Choroid plexus epithelial cell (primary cell): Measurements from ENCODE around the gene GRIK2.

Experiments used
- DNase-seq: peaks from one replicate; pipeline ENCODE4 v3.0.0-alpha.2; 2010; ENCODE audit warnings: low read depth
- H3K4me3 ChIP-seq: 2 replicates; pipeline ENCODE4 v1.5.1; 2011; ENCODE audit warnings: low read depth, mild to moderate bottlenecking, control low read depth, low read length, moderate library complexity
- TF ChIP-seq, protein P1 (sequence below): conservative IDR thresholded peaks from 2 replicates; pipeline ENCODE4 v1.5.1; 2011; ENCODE audit warnings: low read depth, mild to moderate bottlenecking, control low read depth, inconsistent platforms, low read length, moderate library complexity

Gene GRIK2

GRCh38 chr6:101490857-101491256, 97.3 kb downstream of the GRIK2 start:
- no peak for DNase-seq
- TF ChIP-seq, protein P1, sequence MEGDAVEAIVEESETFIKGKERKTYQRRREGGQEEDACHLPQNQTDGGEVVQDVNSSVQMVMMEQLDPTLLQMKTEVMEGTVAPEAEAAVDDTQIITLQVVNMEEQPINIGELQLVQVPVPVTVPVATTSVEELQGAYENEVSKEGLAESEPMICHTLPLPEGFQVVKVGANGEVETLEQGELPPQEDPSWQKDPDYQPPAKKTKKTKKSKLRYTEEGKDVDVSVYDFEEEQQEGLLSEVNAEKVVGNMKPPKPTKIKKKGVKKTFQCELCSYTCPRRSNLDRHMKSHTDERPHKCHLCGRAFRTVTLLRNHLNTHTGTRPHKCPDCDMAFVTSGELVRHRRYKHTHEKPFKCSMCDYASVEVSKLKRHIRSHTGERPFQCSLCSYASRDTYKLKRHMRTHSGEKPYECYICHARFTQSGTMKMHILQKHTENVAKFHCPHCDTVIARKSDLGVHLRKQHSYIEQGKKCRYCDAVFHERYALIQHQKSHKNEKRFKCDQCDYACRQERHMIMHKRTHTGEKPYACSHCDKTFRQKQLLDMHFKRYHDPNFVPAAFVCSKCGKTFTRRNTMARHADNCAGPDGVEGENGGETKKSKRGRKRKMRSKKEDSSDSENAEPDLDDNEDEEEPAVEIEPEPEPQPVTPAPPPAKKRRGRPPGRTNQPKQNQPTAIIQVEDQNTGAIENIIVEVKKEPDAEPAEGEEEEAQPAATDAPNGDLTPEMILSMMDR = no peak

GRCh38 chr6:101502818-101503217, 109.3 kb downstream of the GRIK2 start:
- no peak for DNase-seq
- TF ChIP-seq, protein P1 = no peak
- no peak overlapping the region for H3K4me3 ChIP-seq

More at GRCh38 chr6:101490857-101491256, 97.3 kb downstream of the GRIK2 start:
- H3K4me3 ChIP-seq = no peak overlapping the region

- H3K4me3 ChIP-seq = no peak overlapping the region
- no peak for DNase-seq
- TF ChIP-seq, protein P1 = no peak
Observed at GRCh38 chr6:101509536-101509935, 116.0 kb downstream of the GRIK2 start.

- TF ChIP-seq, protein P1 = no peak
- DNase-seq = no peak
- no peak overlapping the region for H3K4me3 ChIP-seq
Observed at GRCh38 chr6:101513181-101513580, 119.7 kb downstream of the GRIK2 start.

GRCh38 chr6:101516578-101516977, 123.1 kb downstream of the GRIK2 start:
- H3K4me3 ChIP-seq = no peak overlapping the region
- TF ChIP-seq, protein P1 = no peak
- no peak for DNase-seq

GRCh38 chr6:101517632-101518031, 124.1 kb downstream of the GRIK2 start:
- TF ChIP-seq, protein P1 = no peak
- no peak overlapping the region for H3K4me3 ChIP-seq
- DNase-seq = no peak

DNA sequence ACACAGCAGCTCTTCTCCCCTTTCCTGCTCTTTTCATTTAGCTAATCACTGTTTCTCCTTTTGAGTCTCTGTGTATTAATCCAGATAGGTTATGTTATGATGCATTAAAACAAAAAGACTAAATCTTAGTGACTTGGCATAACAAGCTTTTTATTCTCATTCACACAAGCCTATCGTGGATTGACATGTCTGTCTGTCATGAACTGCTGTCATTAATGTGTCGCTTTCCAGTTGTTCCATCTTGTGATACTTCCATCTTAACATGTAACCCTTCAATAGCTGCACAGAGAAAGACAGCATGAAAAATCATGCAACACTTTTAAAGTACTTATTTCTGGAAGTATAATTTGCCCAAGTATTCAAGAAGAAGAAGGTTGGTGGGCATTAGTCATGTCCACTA, 128.7 kb downstream of the GRIK2 start:
- TF ChIP-seq, protein P1 = no peak
- H3K4me3 ChIP-seq = no peak overlapping the region
- DNase-seq = no peak
